HepG2 (cell line): ENCODE data around the gene HPCAL1. TPM values are rescaled to one million over a fixed set of nuclear protein-coding genes. Genes with fewer than 3 reads are reported as not detected.

Experiments
- CEBPG ChIP-seq: IDR thresholded peaks from 2 replicates; pipeline ENCODE4 v1.6.1; 2016
- FLYWCH1 ChIP-seq: sonication (generic); formaldehyde crosslinking; IDR thresholded peaks from 2 replicates; pipeline ENCODE4 v1.8.1; 2023; ENCODE audit warnings: mild to moderate bottlenecking, missing genetic modification reagents
- MAX ChIP-seq: IDR thresholded peaks from 2 replicates; pipeline ENCODE4 v1.6.1; 2012; ENCODE audit warnings: inconsistent platforms
- MED13 ChIP-seq: sonication (generic); formaldehyde crosslinking; IDR thresholded peaks from 2 replicates; pipeline ENCODE4 v1.5.0; 2020; ENCODE audit warnings: missing genetic modification reagents
- MYC ChIP-seq: sonication (generic); formaldehyde crosslinking; IDR thresholded peaks from 2 replicates; pipeline ENCODE4 v1.9.0; 2021; ENCODE audit warnings: missing genetic modification reagents, borderline replicate concordance
- SP140L ChIP-seq: sonication (generic); formaldehyde crosslinking; IDR thresholded peaks from 2 replicates; pipeline ENCODE4 v1.4.0; 2020; ENCODE audit warnings: missing genetic modification reagents, borderline replicate concordance
- TEAD3 ChIP-seq: optimal IDR thresholded peaks from 2 replicates; pipeline ENCODE3; 2016; ENCODE audit warnings: borderline replicate concordance
- ZMYM4 ChIP-seq: sonication (generic); formaldehyde crosslinking; IDR thresholded peaks from 2 replicates; pipeline ENCODE4 v1.8.1; 2023; ENCODE audit warnings: mild to moderate bottlenecking, missing genetic modification reagents
- ZNF235 ChIP-seq: sonication (generic); formaldehyde crosslinking; IDR thresholded peaks from 2 replicates; pipeline ENCODE4 v1.8.1; 2023; ENCODE audit warnings: mild to moderate bottlenecking, missing genetic modification reagents, borderline replicate concordance
- ZNF512B ChIP-seq: sonication (generic); formaldehyde crosslinking; IDR thresholded peaks from 2 replicates; pipeline ENCODE4 v1.5.1; 2020; ENCODE audit warnings: missing genetic modification reagents, mild to moderate bottlenecking, borderline replicate concordance
- ZNF605 ChIP-seq: sonication (generic); formaldehyde crosslinking; IDR thresholded peaks from 2 replicates; pipeline ENCODE4 v1.8.0; 2022; ENCODE audit warnings: mild to moderate bottlenecking, missing genetic modification reagents
- ZSCAN20 ChIP-seq: sonication (generic); formaldehyde crosslinking; IDR thresholded peaks from 2 replicates; pipeline ENCODE4 v1.4.0; 2020; ENCODE audit warnings: missing genetic modification reagents, mild to moderate bottlenecking, borderline replicate concordance
- polyA plus RNA-seq, 8 experiments: library from polyadenylated mRNA; depleted of rRNA in 3 of 8; stranded (reverse) in 7 of 8; unstranded in 1 of 8; fragments of >200 nt; fragmentation: Illumina TruSeq in 4 of 8; extraction: Trizol in 4 of 8; gene quantifications; 2 replicates each; pipeline versions ENCODE4 v1.2.1 to v1.2.3, GENCODE V29; 2011 to 2016; ENCODE audit warnings: low read depth in 4 of 8, missing spikeins in 1 of 8, mixed read lengths in 1 of 8; ENCODE audit not compliant: insufficient read depth in 1 of 8
- total RNA-seq, 5 experiments: library from RNA; depleted of rRNA; stranded (reverse); fragments of >200 nt; fragmentation: Illumina TruSeq; extraction: Trizol; gene quantifications; 2 replicates each; pipeline ENCODE4 v1.2.3, GENCODE V29; 2016; ENCODE audit warnings: low read depth in 1 of 5
- TF ChIP-seq, protein P1 (sequence below), 2 experiments: sonication (generic) in 1 of 2; formaldehyde crosslinking in 1 of 2; IDR thresholded peaks; 2 replicates each; pipeline versions ENCODE4 v1.6.1 to v1.9.0; 2014 to 2022; ENCODE audit warnings: antibody characterized with exemption in 1 of 2, borderline replicate concordance in 1 of 2, inconsistent platforms in 1 of 2, low read depth in 1 of 2, missing genetic modification reagents in 1 of 2
- TF ChIP-seq, protein P2 (sequence below): sonication (generic); formaldehyde crosslinking; IDR thresholded peaks from 2 replicates; pipeline ENCODE4 v1.8.0; 2022; ENCODE audit warnings: missing genetic modification reagents, mild to moderate bottlenecking, borderline replicate concordance

Gene HPCAL1
- total and polyA plus RNA-seq, 2 of the 13 experiments (the other 11 are each of a cell fraction or from before 2014, with no cell fraction given), result 29.5 to 29.9 TPM

GRCh38 chr2:10368491-10369231 lies 66.0 kb downstream of the HPCAL1 start (continued):
- peak; percentile 77; the same call in 1 of the 2 replicates for TF ChIP-seq ZNF605 (CRISPR knock-in tag)
- TF ChIP-seq CEBPG (CRISPR knock-in tag), result peak; percentile 72
- TF ChIP-seq FLYWCH1 (CRISPR knock-in tag), result no peak
- 0 out of 2 replicates have a peak, but pooled peaks have one; percentile 45 for TF ChIP-seq ZSCAN20 (CRISPR knock-in tag)
- TF ChIP-seq MYC, result peak; percentile 90
- TF ChIP-seq MED13 (CRISPR knock-in tag), result peak; percentile 57; the same call in 1 of the 2 replicates
- no peak for TF ChIP-seq SP140L (CRISPR knock-in tag)
- TF ChIP-seq ZNF235 (CRISPR knock-in tag), result no peak
- peak; percentile 94 for TF ChIP-seq ZNF512B (CRISPR knock-in tag)
- TF ChIP-seq, protein P1, sequence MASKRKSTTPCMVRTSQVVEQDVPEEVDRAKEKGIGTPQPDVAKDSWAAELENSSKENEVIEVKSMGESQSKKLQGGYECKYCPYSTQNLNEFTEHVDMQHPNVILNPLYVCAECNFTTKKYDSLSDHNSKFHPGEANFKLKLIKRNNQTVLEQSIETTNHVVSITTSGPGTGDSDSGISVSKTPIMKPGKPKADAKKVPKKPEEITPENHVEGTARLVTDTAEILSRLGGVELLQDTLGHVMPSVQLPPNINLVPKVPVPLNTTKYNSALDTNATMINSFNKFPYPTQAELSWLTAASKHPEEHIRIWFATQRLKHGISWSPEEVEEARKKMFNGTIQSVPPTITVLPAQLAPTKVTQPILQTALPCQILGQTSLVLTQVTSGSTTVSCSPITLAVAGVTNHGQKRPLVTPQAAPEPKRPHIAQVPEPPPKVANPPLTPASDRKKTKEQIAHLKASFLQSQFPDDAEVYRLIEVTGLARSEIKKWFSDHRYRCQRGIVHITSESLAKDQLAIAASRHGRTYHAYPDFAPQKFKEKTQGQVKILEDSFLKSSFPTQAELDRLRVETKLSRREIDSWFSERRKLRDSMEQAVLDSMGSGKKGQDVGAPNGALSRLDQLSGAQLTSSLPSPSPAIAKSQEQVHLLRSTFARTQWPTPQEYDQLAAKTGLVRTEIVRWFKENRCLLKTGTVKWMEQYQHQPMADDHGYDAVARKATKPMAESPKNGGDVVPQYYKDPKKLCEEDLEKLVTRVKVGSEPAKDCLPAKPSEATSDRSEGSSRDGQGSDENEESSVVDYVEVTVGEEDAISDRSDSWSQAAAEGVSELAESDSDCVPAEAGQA (IDR thresholded peaks at IDR 0.05; ENCODE audit: low read depth), result peak; percentile 67; the same call in 1 of the 2 replicates
- TF ChIP-seq, protein P1 (CRISPR knock-in tag; IDR thresholded peaks at IDR 0.05; ENCODE audit: borderline replicate concordance), result no peak
- peak; percentile 97 for TF ChIP-seq MAX
- peak; percentile 89 for TF ChIP-seq TEAD3 (CRISPR knock-in tag)
- peak; percentile 83 for TF ChIP-seq ZMYM4 (CRISPR knock-in tag)
- TF ChIP-seq, protein P2, sequence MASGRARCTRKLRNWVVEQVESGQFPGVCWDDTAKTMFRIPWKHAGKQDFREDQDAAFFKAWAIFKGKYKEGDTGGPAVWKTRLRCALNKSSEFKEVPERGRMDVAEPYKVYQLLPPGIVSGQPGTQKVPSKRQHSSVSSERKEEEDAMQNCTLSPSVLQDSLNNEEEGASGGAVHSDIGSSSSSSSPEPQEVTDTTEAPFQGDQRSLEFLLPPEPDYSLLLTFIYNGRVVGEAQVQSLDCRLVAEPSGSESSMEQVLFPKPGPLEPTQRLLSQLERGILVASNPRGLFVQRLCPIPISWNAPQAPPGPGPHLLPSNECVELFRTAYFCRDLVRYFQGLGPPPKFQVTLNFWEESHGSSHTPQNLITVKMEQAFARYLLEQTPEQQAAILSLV (CRISPR knock-in tag), result peak; percentile 78; the same call in 1 of the 2 replicates
